ENCODE data around the gene MERTK. TPM values are rescaled to one million over a fixed set of nuclear protein-coding genes. Genes with fewer than 3 reads are reported as not detected.
A peak's percentile ranks its signal among the peaks of the same experiment; 100 is the strongest.

Gene MERTK
- total RNA-seq, 4 donors from 2014 or later, result 10.8 to 28.6 (median 11.6) TPM

DNA sequence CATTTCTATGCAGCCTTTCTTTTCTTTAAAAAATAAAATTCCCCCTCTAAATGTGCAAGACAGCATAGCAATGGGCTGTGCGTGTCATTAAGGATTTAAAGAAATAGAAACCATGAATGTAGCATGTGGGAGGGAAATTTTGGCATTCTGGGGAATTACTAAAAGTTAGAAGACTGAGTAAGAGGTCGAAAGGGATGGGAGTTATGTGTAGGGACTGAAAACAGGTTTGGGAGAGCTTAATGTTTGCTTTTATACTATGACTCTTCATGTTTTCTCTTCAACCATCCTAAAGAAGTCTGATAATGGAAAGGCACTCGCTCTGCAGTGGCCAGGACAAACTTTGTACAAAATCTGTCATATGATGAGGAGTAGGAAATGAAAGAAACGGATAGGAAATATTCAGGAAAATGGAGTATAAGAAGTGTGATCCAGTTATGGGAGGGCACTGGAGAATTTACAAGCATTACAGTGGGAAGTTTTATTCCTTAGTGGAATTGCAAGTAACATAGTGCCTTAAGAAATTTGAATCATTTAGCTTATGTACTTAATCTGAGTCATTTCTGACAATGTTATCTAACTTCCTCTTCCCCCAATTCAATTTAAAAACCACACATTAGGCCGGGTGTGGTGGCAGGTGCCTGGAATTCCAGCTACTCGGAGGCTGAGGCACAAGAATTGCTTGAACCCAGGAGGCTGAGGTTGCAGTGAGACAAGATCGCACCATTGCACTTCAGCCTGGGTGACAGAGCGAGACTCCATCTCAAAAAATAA, 177.3 kb downstream of the MERTK start:
- intact Hi-C loops (cut with DNase I; ENCODE audit: low total_unique reads), result no loop called here
- Histone ChIP-seq H3K4me3 (no peak overlapping the region), H3K4me1 (peaks cover 0 to 12% (median 2%) of the 10 kb centered on the region in 4 donors), H3K27ac (peak overlapping the region in 1 of 4 donors; percentile 16), H3K27me3 (no peaks in the 10 kb centered on the region), H3K36me3 (peaks cover 0 to 44% (median 10%) of the 10 kb centered on the region in 4 donors), H3K9me3 (no peaks in the 10 kb centered on the region)
- in situ Hi-C loops (cut with MboI; ENCODE audit: low pct_ligation_motif_present in 1 of 4, low pct_unique_long_range_greater_than_20kb in 1 of 4, low sequenced_read_pairs in 3 of 4), result no loop called here
- 57 to 65% methylated on average over 7 to 8 of the region's 8 CpGs for WGBS, 2 donors (ENCODE audit: low coverage in 1 of 2)
- TF ChIP-seq EP300 (IDR thresholded peaks at IDR 0.05; ENCODE audit: low read depth), result no peak
- TF ChIP-seq, protein P1, sequence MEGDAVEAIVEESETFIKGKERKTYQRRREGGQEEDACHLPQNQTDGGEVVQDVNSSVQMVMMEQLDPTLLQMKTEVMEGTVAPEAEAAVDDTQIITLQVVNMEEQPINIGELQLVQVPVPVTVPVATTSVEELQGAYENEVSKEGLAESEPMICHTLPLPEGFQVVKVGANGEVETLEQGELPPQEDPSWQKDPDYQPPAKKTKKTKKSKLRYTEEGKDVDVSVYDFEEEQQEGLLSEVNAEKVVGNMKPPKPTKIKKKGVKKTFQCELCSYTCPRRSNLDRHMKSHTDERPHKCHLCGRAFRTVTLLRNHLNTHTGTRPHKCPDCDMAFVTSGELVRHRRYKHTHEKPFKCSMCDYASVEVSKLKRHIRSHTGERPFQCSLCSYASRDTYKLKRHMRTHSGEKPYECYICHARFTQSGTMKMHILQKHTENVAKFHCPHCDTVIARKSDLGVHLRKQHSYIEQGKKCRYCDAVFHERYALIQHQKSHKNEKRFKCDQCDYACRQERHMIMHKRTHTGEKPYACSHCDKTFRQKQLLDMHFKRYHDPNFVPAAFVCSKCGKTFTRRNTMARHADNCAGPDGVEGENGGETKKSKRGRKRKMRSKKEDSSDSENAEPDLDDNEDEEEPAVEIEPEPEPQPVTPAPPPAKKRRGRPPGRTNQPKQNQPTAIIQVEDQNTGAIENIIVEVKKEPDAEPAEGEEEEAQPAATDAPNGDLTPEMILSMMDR (IDR thresholded peaks at IDR 0.05), result no peak
- TF ChIP-seq POLR2A (IDR thresholded peaks at IDR 0.05), result no peak
- TF ChIP-seq POLR2AphosphoS5 (IDR thresholded peaks at IDR 0.05), result no peak
- DNase-seq, result no peak

DNA sequence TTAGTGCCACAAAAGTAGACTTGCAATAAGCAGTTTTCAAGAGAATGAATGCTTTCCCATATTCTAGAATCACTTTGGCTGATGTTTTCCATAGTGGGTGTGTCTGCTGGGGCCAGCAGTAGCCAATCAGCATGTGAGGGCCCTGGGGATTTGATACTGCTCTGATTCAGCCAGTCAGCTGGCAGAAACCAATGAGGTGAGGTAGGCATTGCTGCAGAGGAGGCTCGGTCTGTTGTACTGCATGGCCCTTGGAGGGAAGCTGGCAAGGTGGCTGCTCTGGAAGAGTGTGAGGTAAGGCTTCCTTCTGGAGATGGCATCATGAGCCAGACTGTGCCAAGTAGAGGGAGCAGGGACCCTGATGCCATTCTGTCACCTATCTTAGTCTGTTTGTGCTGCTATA, 179.4 kb downstream of the MERTK start:
- Histone ChIP-seq H3K9me3 (no peaks in the 10 kb centered on the region), H3K27ac (no peak overlapping the region), H3K4me3 (no peak overlapping the region), H3K4me1 (peaks cover 0 to 12% (median 2%) of the 10 kb centered on the region in 4 donors), H3K36me3 (peaks cover 0 to 55% (median 14%) of the 10 kb centered on the region in 4 donors), H3K27me3 (no peaks in the 10 kb centered on the region)
- no peak for DNase-seq
- WGBS, 2 donors (ENCODE audit: low coverage in 1 of 2), result 81% methylated on average over 1 of the region's 1 CpG; no CpG with 5 or more reads in 1 of the 2 donors
- intact Hi-C loops (cut with DNase I; ENCODE audit: low total_unique reads), result no loop called here
- TF ChIP-seq, protein P1 (IDR thresholded peaks at IDR 0.05), result no peak
- no peak for TF ChIP-seq POLR2A (IDR thresholded peaks at IDR 0.05)
- no peak for TF ChIP-seq EP300 (IDR thresholded peaks at IDR 0.05; ENCODE audit: low read depth)
- no peak for TF ChIP-seq POLR2AphosphoS5 (IDR thresholded peaks at IDR 0.05)
- in situ Hi-C loops (cut with MboI; ENCODE audit: low pct_ligation_motif_present in 1 of 4, low pct_unique_long_range_greater_than_20kb in 1 of 4, low sequenced_read_pairs in 3 of 4), result no loop called here

Small RNA genes within 50 kb of the gene (small RNA-seq; reads per million reads assigned to genes)
- 0 reads per million in 4 donors for gene RN7SL297P

Other genes with a start within 250 kb of the MERTK start
- 10 to 100 TPM; 37.3 to 67.3 (median 51.4) TPM for gene ANAPC1, start 14.4 kb upstream of the MERTK start, total RNA-seq
- 10 to 100 TPM; 21.9 to 74.5 (median 60.7) TPM for gene TMEM87B, start 156.7 kb downstream of the MERTK start, total RNA-seq
- 1 to 10 TPM in 2 of 4 donors, not detected in 2; 1.2 to 2.9 TPM for gene FBLN7, start 239.8 kb downstream of the MERTK start, total RNA-seq